Mucosa of gallbladder (tissue), 1 donor: Measurements from ENCODE around the gene CACNA1C. TPM values are rescaled to one million over a fixed set of nuclear protein-coding genes. Genes with fewer than 3 reads are reported as not detected.

Source experiments
- DNase-seq: peaks from one replicate; pipeline ENCODE4 v3.0.0-alpha.2; 2020; ENCODE audit warnings: low spot score
- total RNA-seq: library from RNA; stranded (reverse); gene quantifications from one replicate; pipeline ENCODE4 v1.2.1, GENCODE V29; 2021
- donor health status: DM: no; HTN: no; CAD: no.

The CACNA1C gene
- total RNA-seq, 1 donor from 2014 or later: 19.3 TPM

GRCh38 chr12:2509137-2509536 lies 456.4 kb downstream of the CACNA1C start:
- no peak for DNase-seq

- DNase-seq: no peak
These were observed 457.3 kb downstream of the CACNA1C start for GRCh38 chr12:2510045-2510444.

- DNase-seq: no peak
These were observed 460.6 kb downstream of the CACNA1C start for GRCh38 chr12:2513141-2514037.

GRCh38 chr12:2514038-2514340 lies 461.2 kb downstream of the CACNA1C start:
- no peak for DNase-seq

- no peak for DNase-seq
These were observed 468.0 kb downstream of the CACNA1C start for GRCh38 chr12:2520722-2521246.

- no peak for DNase-seq
These were observed 470.5 kb downstream of the CACNA1C start for GRCh38 chr12:2523317-2523716.

GRCh38 chr12:2523844-2524243 lies 471.1 kb downstream of the CACNA1C start:
- DNase-seq: no peak

GRCh38 chr12:2526371-2526770 lies 473.6 kb downstream of the CACNA1C start:
- DNase-seq: no peak

GRCh38 chr12:2528001-2528400 lies 475.2 kb downstream of the CACNA1C start:
- no peak for DNase-seq

GRCh38 chr12:2529807-2530206 lies 477.0 kb downstream of the CACNA1C start:
- DNase-seq: no peak

- no peak for DNase-seq
These were observed 478.6 kb downstream of the CACNA1C start for GRCh38 chr12:2531371-2531770.

GRCh38 chr12:2533036-2533435 lies 480.2 kb downstream of the CACNA1C start:
- DNase-seq: no peak

GRCh38 chr12:2535583-2536204 lies 482.9 kb downstream of the CACNA1C start:
- no peak for DNase-seq

- no peak for DNase-seq
These were observed 483.9 kb downstream of the CACNA1C start for GRCh38 chr12:2536724-2537123.

GRCh38 chr12:2537868-2538541 lies 485.2 kb downstream of the CACNA1C start:
- DNase-seq: no peak

GRCh38 chr12:2539938-2540337 lies 487.2 kb downstream of the CACNA1C start:
- no peak for DNase-seq

GRCh38 chr12:2540535-2540941 lies 487.8 kb downstream of the CACNA1C start:
- no peak for DNase-seq

- DNase-seq: no peak
These were observed 488.9 kb downstream of the CACNA1C start for GRCh38 chr12:2541631-2542204.

GRCh38 chr12:2543801-2544200 lies 491.0 kb downstream of the CACNA1C start:
- no peak for DNase-seq

- DNase-seq: no peak
These were observed 491.4 kb downstream of the CACNA1C start for GRCh38 chr12:2544230-2544629.

GRCh38 chr12:2547273-2548044 lies 494.7 kb downstream of the CACNA1C start:
- no peak for DNase-seq
